ENCODE measurements around the gene TMEM254.

DNA sequence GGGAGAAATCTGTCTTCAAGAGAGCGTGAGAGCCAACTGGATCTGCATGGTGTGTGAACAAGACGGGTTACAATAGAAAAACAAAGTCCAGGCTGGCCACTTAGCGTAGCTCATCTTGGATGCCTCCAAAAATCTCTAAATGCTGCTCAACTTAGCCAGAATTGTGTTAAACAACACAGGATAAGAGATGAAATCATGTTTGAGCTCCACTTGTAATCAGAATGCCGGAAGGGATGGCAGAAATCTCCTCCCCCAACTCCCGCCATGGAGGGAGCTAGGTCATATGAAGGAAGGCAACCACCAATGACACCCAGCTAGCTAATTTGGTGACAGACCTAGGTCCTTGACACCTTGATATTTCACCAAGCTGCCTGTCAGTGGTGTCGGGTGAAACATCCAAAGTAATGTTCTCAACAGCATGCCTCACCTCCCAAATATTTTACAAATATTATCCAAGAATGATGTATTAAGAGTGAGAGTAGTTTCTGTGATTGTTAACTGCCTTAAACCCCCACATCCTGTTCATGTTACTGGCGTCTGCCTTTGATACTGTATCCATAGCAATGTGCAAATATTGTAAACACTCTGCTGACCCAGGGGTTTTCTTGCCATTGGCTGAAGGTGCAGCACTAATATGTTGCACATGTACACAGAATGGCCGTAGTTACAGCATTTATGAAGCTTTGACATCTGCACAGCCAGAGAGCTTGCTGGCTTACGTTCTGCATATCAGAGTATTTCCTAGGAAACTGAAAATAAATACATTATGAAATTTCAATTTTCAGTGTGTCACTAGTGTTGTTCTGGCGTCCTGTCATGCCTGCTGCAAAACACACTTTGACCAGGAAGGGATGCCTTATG is 25.8 kb downstream of the TMEM254 start:
- TF ChIP-seq, protein P1, sequence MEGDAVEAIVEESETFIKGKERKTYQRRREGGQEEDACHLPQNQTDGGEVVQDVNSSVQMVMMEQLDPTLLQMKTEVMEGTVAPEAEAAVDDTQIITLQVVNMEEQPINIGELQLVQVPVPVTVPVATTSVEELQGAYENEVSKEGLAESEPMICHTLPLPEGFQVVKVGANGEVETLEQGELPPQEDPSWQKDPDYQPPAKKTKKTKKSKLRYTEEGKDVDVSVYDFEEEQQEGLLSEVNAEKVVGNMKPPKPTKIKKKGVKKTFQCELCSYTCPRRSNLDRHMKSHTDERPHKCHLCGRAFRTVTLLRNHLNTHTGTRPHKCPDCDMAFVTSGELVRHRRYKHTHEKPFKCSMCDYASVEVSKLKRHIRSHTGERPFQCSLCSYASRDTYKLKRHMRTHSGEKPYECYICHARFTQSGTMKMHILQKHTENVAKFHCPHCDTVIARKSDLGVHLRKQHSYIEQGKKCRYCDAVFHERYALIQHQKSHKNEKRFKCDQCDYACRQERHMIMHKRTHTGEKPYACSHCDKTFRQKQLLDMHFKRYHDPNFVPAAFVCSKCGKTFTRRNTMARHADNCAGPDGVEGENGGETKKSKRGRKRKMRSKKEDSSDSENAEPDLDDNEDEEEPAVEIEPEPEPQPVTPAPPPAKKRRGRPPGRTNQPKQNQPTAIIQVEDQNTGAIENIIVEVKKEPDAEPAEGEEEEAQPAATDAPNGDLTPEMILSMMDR (conservative IDR thresholded peaks at IDR 0.05 in 1 of 2, IDR thresholded peaks at IDR 0.05 in 1 of 2; ENCODE audit: low read depth in 1 of 2, low read length in 2 of 2), result no peak
- no peak for TF ChIP-seq EZH2 (IDR thresholded peaks at IDR 0.05; ENCODE audit: low read length, missing control alignments)
